OCI-LY1 (cell line): Measurements from ENCODE around the gene VWA3B.

ENCODE experiments used
- H2AFZ ChIP-seq: fragments of 200-600 bp; sonication (generic), shearing (Covaris generic); 2 replicates; pipeline ENCODE4 v1.6.0; 2014; ENCODE audit warnings: antibody characterized with exemption, mild to moderate bottlenecking, low read length
- H3F3A ChIP-seq: fragments of 200-600 bp; sonication (generic), shearing (Covaris generic); 2 replicates; pipeline ENCODE4 v1.6.0; 2014; ENCODE audit warnings: mild to moderate bottlenecking, antibody characterized with exemption, low read length, moderate library complexity; ENCODE audit not compliant: insufficient read depth
- H3K27ac ChIP-seq: fragments of 200-600 bp; sonication (generic); 2 replicates; pipeline ENCODE4 v1.5.1; 2014; ENCODE audit warnings: low read length, mixed run types, mild to moderate bottlenecking, low read depth; ENCODE audit not compliant: poor library complexity, severe bottlenecking
- H3K27me3 ChIP-seq: fragments of 200-600 bp; sonication (generic); 2 replicates; pipeline ENCODE4 v1.6.0; 2014; ENCODE audit warnings: antibody characterized with exemption, mild to moderate bottlenecking, low read length, moderate library complexity; ENCODE audit not compliant: insufficient read depth
- H3K36me3 ChIP-seq: fragments of 200-600 bp; sonication (generic); 2 replicates; pipeline ENCODE4 v1.6.1; 2014; ENCODE audit warnings: mild to moderate bottlenecking, antibody characterized with exemption, low read length, moderate library complexity, mixed read lengths; ENCODE audit not compliant: insufficient read depth
- H3K4me1 ChIP-seq: fragments of 200-600 bp; sonication (generic); 2 replicates; pipeline ENCODE4 v1.5.1; 2014; ENCODE audit warnings: mild to moderate bottlenecking, low read length, moderate library complexity; ENCODE audit not compliant: insufficient read depth, severe bottlenecking
- H3K4me2 ChIP-seq: fragments of 200-600 bp; sonication (generic), shearing (Covaris generic); 2 replicates; pipeline ENCODE4 v1.6.1; 2014; ENCODE audit warnings: low read length
- H3K4me3 ChIP-seq: fragments of 200-600 bp; sonication (generic); 2 replicates; pipeline ENCODE4 v1.5.1; 2014; ENCODE audit warnings: low read length, low read depth, mild to moderate bottlenecking, mixed read lengths; ENCODE audit not compliant: poor library complexity, severe bottlenecking
- H3K79me2 ChIP-seq: fragments of 200-600 bp; shearing (Covaris generic); 2 replicates; pipeline ENCODE4 v1.6.1; 2016; ENCODE audit warnings: mixed run types, low read length, mixed read lengths; ENCODE audit not compliant: insufficient read depth
- H3K9ac ChIP-seq: fragments of 200-600 bp; sonication (generic), shearing (Covaris generic); 2 replicates; pipeline ENCODE4 v1.6.1; 2014; ENCODE audit warnings: mild to moderate bottlenecking, low read length, mixed read lengths
- H3K9me2 ChIP-seq: fragments of 200-600 bp; sonication (generic), shearing (Covaris generic); 2 replicates; pipeline ENCODE4 v1.6.1; 2014; ENCODE audit warnings: low read depth, mild to moderate bottlenecking, low read length, mixed read lengths
- H3K9me3 ChIP-seq: fragments of 200-600 bp; shearing (Covaris generic); 2 replicates; pipeline ENCODE4 v1.6.1; 2014; ENCODE audit warnings: low read length, mixed read lengths
- H4K20me1 ChIP-seq: fragments of 200-600 bp; sonication (generic), shearing (Covaris generic); 2 replicates; pipeline ENCODE4 v1.6.0; 2016; ENCODE audit warnings: mild to moderate bottlenecking, low read length; ENCODE audit not compliant: insufficient read depth
- EZH2 ChIP-seq: fragments of 200-600 bp; sonication (generic), shearing (Covaris generic); IDR thresholded peaks from 2 replicates; pipeline ENCODE4 v1.8.0; 2017; ENCODE audit warnings: borderline replicate concordance, mixed run types, mild to moderate bottlenecking, antibody characterized with exemption, low read length, moderate library complexity, mixed read lengths
- TF ChIP-seq, protein P1 (sequence below): fragments of 200-600 bp; sonication (generic), shearing (Covaris generic); IDR thresholded peaks from 2 replicates; pipeline ENCODE4 v1.5.1; 2017; ENCODE audit warnings: mild to moderate bottlenecking, antibody characterized with exemption, low read length, moderate library complexity, mixed read lengths

The VWA3B gene

DNA sequence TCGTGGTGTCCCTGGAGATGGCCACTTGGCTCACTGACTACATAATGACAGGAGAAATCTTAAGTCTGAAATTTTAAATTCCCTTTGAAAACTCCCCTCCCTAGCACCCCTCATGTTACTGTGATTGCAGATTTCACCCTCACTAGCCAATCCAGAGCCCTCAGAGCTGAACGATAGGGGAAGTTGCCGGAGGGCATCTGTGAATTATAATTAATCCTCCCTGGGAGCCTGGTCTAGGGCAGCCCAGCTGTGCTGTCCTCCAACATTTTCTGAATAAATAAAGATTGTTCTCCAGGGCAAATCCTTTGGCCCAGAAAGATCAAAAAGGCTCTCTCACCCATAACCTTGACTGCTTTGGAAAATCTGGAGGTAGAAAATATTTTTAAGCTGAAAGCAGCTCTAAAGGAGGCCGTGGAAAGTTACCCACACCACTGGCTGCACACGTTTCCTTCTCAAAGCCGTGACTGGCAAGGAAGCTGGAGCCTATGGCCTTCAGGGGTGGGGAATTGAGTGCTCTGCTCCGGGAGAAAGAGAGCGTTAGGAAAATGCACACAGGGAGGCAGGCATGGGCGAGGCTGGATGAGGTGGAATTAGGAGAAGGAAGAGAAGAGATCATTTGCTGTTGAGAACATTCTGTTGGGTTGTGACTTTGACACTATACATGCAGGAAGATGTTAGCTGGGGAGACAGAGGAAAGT, 190.3 kb downstream of the VWA3B start:
- Histone ChIP-seq H3F3A (no peaks in the 10 kb centered on the region), H3K4me1 (no peaks in the 10 kb centered on the region), H3K79me2 (no peaks in the 10 kb centered on the region), H3K36me3 (no peaks in the 10 kb centered on the region), H3K27ac (no peak overlapping the region), H3K4me2 (no peak overlapping the region), H2AFZ (no peak overlapping the region), H3K9me2 (no peaks in the 10 kb centered on the region), H3K4me3 (no peak overlapping the region), H3K9me3 (no peaks in the 10 kb centered on the region), H3K9ac (no peak overlapping the region), H4K20me1 (no peaks in the 10 kb centered on the region), H3K27me3 (0 out of 2 replicates have a peak, but pooled peaks cover 3% of the 10 kb centered on the region)
- TF ChIP-seq, protein P1, sequence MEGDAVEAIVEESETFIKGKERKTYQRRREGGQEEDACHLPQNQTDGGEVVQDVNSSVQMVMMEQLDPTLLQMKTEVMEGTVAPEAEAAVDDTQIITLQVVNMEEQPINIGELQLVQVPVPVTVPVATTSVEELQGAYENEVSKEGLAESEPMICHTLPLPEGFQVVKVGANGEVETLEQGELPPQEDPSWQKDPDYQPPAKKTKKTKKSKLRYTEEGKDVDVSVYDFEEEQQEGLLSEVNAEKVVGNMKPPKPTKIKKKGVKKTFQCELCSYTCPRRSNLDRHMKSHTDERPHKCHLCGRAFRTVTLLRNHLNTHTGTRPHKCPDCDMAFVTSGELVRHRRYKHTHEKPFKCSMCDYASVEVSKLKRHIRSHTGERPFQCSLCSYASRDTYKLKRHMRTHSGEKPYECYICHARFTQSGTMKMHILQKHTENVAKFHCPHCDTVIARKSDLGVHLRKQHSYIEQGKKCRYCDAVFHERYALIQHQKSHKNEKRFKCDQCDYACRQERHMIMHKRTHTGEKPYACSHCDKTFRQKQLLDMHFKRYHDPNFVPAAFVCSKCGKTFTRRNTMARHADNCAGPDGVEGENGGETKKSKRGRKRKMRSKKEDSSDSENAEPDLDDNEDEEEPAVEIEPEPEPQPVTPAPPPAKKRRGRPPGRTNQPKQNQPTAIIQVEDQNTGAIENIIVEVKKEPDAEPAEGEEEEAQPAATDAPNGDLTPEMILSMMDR: no peak
- TF ChIP-seq EZH2: no peak

DNA sequence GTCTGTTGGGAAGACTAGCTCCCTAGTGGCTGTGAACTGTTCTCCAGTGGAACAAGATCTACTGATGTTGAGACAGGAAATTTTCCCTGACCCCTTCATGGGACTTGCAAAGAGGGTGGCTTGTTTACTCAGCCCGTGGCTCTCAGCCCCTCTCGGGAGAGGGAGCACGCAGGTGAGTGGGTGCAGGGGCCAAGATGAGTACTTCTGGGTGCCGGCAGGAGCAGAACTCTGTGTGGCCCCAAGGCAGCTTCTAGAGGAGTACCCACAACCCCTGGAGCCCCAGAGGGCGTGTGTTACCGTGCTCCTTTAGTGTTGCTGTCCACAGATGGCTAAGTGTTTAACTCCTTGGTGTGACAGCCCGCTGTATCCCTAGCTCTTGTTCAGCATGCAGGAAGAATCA, 191.1 kb downstream of the VWA3B start:
- no peak overlapping the region for H3K27ac ChIP-seq
- H4K20me1 ChIP-seq: no peaks in the 10 kb centered on the region
- TF ChIP-seq, protein P1: no peak
- TF ChIP-seq EZH2: no peak
- no peak overlapping the region for H3K4me3 ChIP-seq
- no peaks in the 10 kb centered on the region for H3K4me1 ChIP-seq
- no peaks in the 10 kb centered on the region for H3K79me2 ChIP-seq
- H3K36me3 ChIP-seq: no peaks in the 10 kb centered on the region
- no peak overlapping the region for H3K4me2 ChIP-seq
- no peaks in the 10 kb centered on the region for H3K9me3 ChIP-seq
- H3F3A ChIP-seq: no peaks in the 10 kb centered on the region
- no peaks in the 10 kb centered on the region for H3K9me2 ChIP-seq
- 0 out of 2 replicates have a peak, but pooled peaks cover under 1% of the 10 kb centered on the region for H3K27me3 ChIP-seq
- no peak overlapping the region for H3K9ac ChIP-seq
- no peak overlapping the region for H2AFZ ChIP-seq

DNA sequence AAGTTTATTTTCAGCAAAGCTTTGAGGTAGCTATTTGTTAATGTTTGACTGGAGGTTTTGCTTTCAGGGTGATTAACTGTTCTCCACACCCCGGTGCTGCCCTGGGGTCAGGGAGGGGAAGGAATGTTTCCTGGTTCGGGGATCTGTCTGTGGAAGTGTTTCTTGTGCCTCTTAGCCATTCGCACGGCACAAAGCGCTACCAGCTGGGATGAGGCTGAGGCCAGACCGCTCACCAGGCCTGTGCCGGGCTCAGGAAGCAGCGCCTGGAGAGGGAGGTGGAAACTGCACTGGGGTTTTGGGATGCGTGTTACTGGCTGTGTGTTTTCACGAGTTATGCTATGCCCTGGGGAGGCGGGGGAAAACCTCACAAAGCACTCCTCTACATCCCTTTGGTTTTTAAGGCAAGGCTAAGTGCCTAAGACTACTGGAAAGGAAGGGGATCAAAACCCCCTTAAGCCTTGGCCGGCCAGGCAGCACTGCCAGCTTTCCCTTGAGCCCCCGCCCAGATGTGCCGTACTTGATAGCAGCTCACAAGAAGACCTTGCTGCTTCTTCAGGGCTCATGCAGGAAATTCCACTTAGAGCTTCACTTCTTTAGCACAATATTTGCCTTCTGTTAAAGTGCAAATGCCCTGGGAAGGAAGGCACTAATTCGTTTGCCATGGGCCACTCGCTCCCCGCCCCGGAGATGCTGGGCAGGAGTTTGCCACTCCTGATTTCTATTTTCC, 193.6 kb downstream of the VWA3B start:
- Histone ChIP-seq H3K4me2 (no peak overlapping the region), H2AFZ (no peak overlapping the region), H3K9ac (no peak overlapping the region), H3K27ac (no peak overlapping the region), H3K27me3 (no peaks in the 10 kb centered on the region), H3F3A (no peaks in the 10 kb centered on the region), H4K20me1 (no peaks in the 10 kb centered on the region), H3K4me1 (no peaks in the 10 kb centered on the region), H3K36me3 (no peaks in the 10 kb centered on the region), H3K79me2 (no peaks in the 10 kb centered on the region), H3K9me3 (no peaks in the 10 kb centered on the region), H3K9me2 (no peaks in the 10 kb centered on the region), H3K4me3 (no peak overlapping the region)
- no peak for TF ChIP-seq EZH2
- TF ChIP-seq, protein P1: no peak
